ENCODE data around the gene RXRA.

The RXRA gene

DNA sequence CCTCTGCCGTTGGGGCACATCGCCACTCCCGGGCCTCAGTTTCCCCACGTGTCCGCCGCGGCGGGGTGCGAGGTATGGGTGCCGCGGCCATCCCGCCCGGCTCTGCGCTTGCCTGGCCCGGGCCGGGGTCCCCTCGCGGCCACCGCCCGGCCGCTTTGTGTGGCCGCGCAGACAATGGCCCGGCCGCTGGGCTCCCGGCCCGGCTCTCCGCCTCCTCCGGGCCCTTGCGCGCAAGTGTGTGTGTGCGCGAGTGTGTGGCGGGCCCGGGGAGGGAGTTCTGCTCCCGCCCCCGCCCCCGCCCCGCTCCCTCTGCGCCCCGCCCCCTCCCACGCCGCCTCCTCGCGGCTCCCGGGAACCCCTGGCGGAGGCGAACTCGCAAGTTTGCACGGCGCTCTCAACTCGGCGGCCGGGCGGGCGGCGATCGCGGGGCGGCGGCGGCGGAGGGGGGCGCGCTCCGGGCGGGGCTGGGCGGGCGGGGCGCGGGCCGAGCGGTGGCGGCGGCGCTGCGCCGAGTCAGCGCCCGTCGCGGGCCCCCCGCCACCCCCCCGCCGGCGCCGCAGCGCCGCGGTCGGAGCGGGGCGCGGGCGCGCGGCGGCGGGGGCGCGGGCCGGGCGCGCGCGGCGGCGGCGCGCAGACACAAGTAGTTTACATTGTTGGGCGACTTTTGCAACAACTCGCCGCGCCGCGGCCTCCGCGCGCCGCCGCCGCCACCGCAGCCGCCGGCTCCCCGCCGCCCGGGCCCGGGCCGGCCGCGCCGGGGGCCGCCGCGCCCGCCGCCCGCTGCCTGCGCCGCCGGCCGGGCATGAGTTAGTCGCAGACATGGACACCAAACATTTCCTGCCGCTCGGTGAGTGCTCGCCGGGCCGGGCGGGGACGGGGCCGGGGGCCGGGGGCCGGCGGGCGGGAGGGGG lies at the start of gene RXRA:
TSS of gene RXRA (plus strand) at position 643 of the 911 bp plus-strand sequence. CDS start at position 820, 177 bp downstream.
- DNase-seq (ENCODE audit: low spot score): peak; percentile 97

- no peak for DNase-seq (ENCODE audit: low spot score)
Measured at GRCh38 chr9:134278286-134278685, 48.0 kb upstream of the RXRA start.

- DNase-seq (ENCODE audit: low spot score): no peak
Measured at GRCh38 chr9:134278974-134279640, 47.1 kb upstream of the RXRA start.

GRCh38 chr9:134282138-134282650 lies 44.1 kb upstream of the RXRA start:
- DNase-seq (ENCODE audit: low spot score): no peak

- peak; percentile 79 for DNase-seq (ENCODE audit: low spot score)
Measured at GRCh38 chr9:134283111-134283515, 43.1 kb upstream of the RXRA start.

DNA sequence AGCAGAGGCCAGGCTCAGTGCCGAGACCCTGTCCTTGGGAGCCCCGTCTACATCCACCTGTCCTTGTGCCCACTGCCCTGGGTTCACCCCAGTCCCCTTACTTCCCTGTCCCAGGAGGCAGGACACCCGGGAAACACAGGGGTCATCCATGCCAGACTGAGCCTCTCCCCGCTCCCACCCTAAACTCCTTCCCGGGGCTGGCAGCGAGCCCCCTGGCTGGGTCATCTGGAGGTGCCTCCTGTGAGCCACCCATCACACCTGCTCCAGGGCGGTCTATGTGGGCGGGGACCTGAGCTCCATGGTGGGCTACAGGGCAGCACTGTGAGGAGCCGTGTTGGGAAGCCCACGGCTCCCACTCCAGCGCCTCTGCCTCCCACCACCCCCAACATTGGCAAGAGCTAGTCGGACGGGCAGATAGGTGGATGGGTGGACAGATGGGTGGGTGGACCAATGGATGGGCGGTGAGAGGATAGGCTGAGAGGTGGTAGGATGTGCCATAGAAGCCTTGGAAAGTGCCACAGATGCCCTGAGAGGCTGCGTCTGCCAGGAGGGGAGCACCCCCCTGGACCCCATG lies 42.5 kb upstream of the RXRA start:
- no peak for DNase-seq (ENCODE audit: low spot score)

GRCh38 chr9:134284273-134284672 lies 42.0 kb upstream of the RXRA start:
- DNase-seq (ENCODE audit: low spot score): no peak

- no peak for DNase-seq (ENCODE audit: low spot score)
Measured at GRCh38 chr9:134284741-134285140, 41.5 kb upstream of the RXRA start.

DNA sequence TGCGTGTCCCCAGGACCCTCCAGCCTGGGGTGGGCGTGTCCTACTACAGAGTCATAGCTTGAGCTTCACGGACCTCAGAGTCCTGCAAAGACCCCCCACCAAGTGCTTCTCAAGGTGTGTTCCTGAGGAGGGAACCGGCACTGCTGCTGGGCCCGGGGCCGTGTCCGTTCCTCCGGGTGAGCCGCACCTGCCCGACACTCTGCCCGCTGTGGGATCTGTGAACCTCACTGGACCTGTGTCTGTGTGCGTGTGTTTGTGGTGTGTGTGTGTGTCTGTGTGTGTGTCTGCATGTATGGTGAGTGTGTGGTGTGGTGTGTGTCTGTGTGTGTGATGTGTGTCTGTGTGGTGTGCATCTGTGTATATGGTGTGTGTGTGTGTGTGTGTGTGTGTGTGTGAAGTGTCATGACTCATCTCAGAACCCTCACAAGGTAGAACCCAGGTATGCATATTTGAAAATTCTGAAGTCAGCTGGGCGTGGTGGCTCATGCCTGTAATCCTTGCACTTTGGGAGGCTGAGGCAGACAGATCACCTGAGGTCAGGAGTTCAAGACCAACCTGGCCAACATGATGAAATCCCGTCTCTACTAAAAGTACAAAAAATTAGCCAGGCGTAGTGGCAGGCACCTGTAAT lies 40.9 kb upstream of the RXRA start:
- DNase-seq (ENCODE audit: low spot score): no peak

DNA sequence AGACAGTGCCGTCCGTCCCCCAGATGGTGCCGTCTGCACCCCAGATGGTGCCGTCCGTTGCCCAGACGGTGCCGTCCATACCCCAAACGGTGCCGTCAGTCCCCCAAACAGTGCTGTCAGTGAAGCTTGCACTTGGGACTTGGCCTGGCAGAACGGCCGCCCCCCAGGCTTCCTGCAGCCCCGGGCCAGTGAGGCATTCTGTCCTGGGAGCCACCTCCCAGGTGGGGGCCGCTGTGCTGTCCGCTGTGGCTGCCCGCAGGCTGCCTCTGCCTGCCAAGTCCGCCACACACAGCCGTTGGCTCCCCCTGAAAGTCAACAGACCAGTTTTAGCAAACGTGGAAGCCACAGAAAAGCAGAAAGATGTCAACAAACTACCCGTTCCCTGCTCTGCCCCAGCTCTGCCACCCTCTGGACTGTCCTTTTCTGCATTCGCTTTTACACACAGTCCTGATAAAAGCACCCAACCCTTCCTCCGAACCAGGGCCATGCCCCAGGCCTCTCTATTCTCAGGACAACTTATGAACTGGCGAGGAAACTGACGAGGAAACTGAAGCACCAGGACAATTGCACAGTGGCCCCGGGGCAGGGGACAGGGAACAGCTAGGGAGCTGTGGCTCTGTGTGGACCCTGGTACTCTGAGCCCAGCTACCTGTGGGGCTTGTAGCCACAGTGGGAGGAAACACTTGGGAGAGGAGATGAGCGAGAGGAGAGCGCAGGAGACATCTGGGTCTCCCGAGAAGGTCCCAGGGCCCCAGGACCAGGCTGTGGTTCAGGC lies 39.6 kb upstream of the RXRA start:
- DNase-seq (ENCODE audit: low spot score): no peak

- DNase-seq (ENCODE audit: low spot score): no peak
Measured at GRCh38 chr9:134287591-134288491, 38.4 kb upstream of the RXRA start.

DNA sequence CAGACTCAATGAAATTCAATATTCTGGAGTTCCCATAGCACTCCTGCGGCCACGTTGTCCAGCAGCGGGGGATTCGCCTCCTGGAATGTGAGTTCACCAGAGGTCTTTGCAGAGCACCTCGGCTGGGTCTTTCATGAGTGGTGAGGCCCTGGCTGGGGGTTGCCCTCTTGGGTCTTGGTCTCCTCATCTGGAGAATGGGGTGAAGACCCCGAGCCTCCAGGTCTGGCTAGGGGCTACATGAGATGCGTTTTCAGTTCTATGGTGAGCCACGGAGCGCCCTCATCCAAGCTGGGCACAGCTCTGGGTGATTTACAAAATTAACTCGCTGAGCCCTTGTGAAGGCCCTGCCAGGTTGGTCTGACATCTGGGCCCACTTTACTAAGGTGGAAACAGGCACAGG lies 37.5 kb upstream of the RXRA start:
- no peak for DNase-seq (ENCODE audit: low spot score)

DNA sequence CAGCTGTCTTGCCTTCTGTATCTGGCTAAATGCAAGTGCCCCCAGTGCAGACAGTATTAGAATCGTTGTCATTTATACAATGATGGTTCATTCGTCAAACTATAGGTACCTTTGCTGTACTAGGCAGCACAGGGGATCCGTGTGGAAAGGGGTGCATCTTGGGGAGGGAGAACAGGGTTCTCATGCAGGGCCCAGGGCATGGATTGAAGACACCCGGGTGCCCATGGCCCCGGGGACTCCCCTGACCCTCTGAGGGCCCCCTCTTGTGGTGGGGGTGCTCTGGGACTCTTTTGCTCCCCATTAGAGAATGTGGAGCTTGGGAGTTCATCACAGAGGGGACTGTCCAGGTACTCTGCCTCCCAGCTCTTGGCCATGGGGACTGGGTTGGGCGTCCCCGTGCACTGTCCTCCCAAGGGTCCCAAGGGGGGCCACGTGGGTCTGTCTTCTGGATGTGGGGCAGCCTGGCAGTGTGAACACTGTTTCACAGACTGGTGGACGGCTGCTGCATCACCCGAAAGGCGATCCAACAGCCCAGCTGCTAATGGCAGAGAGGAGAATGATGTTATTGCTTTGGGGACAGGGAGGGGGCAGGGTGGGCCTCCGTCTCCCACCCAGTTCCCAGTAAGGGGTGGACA lies 36.9 kb upstream of the RXRA start:
- no peak for DNase-seq (ENCODE audit: low spot score)

- no peak for DNase-seq (ENCODE audit: low spot score)
Measured at GRCh38 chr9:134290603-134291451, 35.4 kb upstream of the RXRA start.

- no peak for DNase-seq (ENCODE audit: low spot score)
Measured at GRCh38 chr9:134291452-134291881, 34.8 kb upstream of the RXRA start.

DNA sequence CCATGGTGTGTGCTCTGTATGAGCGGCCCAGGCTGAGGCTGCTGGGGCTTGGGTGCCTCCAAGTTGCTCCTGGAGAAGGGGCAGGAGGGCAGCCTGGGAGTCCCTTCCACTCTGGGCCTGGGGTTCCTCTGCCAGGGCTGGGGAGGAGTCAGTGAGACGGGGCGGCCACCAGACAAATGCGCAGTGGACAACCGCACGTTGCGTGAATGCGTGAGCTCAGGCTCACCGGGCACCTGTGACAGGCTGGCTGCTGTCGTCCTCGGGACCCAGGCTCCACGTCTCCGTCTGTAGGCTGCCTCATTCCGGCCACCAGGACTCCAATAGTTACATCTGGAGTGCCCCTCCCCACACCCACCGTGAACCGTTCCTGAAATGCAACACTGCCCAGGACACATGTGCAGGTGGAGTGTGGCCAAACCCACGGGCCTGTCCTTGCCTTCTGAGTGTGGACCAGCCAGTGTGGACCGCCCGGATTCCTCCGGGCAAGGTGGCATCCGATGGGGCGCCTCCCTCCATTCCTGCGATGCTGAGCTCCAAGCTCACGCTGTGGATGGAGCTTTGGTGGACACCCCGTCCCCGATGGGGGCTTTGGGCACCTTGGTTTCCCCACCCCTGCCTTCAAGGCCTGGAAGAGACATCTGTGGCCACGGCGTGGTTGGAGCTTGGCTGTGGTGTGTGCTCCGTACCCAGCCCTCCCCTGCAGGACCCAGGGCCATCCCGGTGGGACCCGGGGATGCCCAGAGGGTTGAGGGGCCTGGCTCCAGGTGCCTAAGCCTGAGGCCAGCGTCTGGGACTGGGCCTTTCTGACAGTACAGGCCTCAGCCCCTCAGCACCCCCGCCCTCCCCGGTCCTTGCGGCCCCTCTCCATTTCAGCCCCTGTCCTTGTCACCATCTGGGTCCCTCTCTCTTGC lies 34.0 kb upstream of the RXRA start:
- DNase-seq (ENCODE audit: low spot score): no peak

- DNase-seq (ENCODE audit: low spot score): no peak
Measured at GRCh38 chr9:134293031-134293521, 33.2 kb upstream of the RXRA start.
